GM19025 (cell line): Measurements from ENCODE around the gene NECAB2.

Experiments used
- ATAC-seq: cut with Tn5 transposase; IDR thresholded peaks from one replicate; pipeline ENCODE4 v1.9.1; 2021; ENCODE audit warnings: mild to moderate bottlenecking, low read depth, moderate library complexity; ENCODE audit not compliant: unreplicated experiment

The NECAB2 gene

DNA sequence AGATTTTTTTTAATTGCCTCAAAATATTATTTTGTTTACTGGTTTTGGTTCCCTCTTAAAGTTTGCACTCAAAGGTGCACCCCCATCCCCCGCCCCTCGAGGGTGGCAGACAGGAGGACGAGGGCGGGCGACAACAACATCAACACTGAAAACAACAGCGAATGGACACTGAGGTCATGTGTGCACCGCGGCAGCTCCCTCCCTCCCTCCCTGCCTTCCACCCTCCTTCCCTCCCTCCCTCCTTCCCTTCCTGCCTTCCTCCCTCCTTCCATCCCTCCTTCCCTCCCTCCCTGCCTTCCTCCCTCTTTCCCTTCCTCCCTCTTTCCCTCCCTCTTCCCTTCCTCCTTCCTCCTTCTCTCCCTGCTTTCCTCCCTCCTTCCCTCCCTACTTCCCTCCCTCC is 16.5 kb upstream of the NECAB2 start:
- ATAC-seq = no peak

DNA sequence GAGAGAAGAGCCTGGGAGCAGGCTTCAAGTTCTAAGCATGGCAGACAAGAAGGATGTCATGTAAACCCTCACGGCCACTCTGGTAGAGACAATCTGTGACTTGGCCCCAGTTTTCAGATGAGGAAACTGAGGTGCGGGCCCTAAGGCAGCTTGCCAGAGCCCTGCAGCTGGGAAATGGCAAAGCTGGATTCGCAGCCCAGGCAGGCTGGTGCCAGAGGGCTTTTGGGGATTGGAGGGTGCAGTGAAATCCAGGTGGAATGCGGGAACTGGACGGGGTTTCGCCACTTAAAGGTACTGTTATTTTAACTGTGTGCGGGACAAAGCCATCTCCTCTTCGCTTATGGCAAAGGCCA is 15.5 kb upstream of the NECAB2 start:
- no peak for ATAC-seq

DNA sequence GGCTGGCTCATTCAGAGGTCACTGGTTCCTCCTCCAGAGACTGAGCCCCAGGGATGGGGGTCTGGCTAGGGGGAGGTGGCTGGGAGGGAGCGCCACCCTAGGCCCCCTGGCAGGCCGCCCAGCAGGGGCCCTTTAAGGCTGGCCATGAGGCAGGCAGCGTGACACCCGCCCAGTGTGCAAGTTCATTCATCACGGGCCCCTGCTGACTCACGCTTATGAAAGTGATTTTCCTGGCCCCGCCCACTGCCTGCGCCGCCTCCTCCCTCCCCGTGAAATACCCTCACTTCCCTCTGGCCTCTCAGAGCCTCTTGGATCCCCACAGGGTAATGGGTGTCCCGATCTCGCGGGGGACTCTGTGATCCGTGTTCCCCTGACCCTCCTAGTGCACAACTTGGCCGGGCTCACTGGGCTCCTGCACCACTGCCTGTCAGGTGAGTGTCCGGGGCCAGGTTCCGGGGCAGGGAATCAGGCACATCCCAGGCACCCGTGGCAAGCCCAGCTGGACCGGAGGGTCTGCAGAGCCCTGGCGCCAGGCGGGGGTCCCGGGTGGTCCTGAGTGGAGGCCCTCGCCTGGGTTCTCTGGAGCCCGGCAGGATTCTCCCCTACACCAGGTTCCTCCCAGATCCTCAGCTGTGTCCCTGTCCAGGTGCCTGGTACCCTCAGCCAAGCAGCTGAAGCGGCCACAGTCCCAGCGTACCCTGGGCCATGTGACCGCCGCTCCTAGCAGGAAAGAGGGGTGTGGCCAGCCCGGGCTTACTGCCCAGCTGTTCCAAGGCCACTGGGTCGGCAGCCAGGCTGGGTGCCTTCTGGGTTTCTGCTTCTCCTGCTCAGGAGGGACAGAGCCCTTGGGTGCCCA is 14.9 kb upstream of the NECAB2 start, which contains the start of gene OSGIN1:
TSS of gene OSGIN1 (plus strand) at position 301 of the 856 bp plus-strand sequence. CDS start 4,432 bp downstream, outside the sequence.
- ATAC-seq = peak; percentile 61

DNA sequence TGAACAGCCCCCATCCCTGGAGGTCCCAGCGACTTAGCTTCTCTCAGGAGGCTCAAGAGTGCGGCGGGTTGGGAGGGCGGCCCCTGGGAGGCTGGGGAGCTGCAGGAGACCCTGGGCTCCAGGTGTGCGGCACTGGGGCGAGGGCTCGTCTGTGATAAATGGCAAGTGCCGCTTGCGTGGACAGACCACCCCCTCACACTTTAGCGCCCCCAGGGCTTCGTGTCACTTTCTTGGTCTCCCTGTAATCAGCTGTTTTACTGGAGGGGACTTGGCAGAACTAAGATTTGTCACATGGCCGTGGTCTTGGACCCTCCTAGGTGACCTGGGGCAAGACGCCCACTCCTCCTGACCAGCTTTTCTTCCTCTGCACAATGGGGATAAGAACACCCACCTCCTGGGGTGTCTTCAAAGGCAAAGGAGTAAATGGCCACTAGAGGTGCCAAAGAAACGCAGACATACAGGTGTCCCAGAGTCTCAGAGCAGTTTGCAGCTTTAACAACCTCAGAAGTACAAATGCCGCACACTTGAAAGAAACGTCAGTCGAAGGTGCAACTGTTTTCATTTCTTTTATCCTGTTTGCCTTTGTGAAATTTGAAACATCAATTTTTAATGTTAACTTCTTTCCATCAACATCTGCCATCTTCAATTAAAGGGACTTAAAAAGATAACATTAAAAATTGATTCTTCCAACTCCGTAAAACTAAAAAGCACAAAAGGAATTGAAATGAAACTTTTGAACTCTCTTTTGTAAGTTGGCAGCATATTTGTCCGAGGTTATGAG is 14.1 kb upstream of the NECAB2 start:
- ATAC-seq = no peak

DNA sequence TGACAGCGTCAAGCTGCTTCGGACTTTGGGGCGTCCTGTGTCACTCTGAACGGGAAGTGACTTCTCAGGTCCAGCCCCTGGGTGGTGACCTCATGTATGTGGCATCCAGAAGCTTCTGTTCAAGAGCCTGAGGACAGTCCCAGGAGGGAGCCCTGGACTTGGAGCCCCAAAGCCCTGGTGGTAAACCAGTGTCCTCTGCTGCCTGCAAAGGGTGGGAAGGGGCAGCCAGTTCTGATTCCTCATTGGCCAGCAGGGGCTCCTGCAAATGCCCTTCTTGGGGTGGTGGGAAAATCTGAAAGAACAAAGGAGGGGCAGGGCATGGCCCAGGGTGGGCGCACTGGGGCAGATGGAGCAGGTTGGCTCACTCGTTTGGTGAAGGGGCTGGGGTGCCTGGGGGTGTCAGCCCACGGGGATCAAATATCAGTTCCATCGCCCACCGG is 13.4 kb upstream of the NECAB2 start:
- ATAC-seq = no peak

DNA sequence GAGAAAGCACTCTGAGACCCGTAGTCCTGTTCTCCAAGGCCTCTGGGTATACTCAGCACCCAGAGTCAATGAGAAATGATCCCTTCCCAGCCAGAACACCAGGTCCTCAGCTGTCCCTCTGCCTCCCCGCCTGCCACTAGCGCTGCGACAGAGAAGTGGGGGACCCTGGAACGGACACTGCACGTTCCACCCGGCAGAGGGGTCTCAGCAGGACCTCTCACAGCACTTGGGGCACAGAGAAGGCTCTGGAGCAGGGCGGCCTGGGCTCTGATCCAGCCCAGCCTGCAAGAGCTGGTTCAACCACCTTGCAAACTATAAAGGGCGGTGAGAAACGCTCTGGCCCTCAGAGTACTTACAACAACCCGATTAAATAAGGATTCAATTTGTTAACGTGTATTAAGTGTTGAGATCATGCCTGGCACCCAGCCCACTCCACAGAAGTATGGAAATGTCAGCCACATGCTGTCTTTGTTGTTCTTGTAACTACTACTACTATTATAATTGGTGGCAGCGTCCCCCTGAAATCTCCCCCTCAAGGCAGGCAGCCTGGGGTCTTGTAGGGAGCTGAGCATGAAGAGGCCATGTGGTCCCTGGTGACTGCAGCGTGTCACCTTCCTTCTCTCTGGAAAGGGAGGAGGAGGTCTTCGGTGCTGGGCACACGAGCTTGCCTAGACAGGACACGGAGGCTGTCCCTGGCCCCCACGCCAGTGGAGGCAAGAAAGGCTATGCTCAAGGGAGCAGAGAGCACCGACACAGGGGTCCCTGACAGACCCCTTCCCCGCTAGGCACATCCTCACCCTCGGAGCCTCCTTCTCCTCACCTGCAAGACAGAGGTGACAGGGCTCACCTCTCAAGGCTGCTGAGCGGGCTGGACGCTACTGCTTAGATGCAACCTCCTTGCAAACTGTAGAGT is 12.6 kb upstream of the NECAB2 start:
- no peak for ATAC-seq

DNA sequence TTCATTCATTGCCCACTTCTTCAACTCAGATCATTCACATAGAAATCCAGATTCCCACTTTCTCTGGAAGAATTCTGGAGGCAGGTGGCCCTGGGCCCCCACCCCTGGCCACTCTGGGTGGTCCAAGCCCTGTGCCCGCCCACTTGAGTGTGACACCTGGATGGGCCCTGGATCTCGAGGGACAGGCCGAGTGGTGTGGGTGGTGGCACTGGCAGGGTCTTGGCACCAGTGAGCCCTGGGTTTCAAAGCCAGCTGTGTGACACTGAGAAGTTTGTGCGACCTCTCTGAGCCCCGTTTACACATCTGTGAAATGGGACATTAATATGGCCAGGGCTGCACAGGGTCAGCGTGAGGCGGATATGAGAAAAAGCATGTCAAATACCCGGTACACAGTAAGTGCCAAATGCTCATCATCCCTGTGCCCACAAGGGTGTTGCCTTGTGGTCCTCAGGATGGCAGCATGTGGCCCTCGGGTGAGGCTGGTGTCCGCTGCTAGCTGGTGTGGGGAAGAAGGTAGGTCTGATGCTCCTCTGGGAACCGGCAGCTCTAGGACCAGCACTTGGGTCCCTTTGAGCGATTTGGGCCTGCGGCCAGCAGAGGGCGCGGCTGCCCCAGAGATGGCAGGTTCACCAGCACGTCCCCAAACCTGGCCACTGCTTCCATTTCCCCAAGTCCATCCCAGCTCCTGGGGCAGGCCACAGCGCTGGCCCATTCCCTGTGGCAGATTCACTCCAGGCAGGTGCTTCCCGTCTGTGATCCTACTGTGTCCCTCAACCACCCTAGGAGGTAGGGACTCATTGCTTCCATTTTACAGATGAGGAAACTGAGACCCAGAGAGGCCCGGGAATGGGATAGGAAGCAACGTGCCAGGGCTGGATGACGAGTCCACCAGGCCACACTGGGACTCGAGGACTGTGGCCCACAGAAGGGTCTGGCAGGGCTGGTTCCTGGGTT is 11.4 kb upstream of the NECAB2 start:
- ATAC-seq = no peak

DNA sequence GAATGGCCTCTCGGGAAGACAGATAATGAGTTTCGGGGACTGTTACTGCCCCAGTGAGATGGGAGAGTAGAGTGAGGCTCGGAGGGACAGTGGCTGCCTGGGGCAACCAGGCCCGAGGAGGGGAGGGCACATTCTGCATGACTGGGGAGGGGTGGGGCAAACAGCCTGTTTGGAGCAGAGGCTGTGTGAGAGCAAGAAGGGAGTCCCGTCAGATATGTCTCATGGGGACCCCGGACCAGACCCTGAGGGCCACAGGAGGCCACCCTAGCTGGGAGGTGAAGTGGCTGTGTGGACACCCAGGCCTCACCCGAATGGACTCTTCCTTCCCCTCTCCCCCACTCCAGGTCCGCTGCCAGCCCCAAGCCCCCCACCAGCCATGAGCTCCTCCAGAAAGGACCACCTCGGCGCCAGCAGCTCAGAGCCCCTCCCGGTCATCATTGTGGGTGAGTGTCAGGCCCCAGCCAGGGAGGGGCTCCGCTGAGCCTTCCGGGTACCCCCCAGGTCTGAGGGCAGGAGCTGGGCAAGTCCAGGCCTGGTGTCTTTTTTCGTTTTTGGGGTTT is 10.7 kb upstream of the NECAB2 start:
- no peak for ATAC-seq

DNA sequence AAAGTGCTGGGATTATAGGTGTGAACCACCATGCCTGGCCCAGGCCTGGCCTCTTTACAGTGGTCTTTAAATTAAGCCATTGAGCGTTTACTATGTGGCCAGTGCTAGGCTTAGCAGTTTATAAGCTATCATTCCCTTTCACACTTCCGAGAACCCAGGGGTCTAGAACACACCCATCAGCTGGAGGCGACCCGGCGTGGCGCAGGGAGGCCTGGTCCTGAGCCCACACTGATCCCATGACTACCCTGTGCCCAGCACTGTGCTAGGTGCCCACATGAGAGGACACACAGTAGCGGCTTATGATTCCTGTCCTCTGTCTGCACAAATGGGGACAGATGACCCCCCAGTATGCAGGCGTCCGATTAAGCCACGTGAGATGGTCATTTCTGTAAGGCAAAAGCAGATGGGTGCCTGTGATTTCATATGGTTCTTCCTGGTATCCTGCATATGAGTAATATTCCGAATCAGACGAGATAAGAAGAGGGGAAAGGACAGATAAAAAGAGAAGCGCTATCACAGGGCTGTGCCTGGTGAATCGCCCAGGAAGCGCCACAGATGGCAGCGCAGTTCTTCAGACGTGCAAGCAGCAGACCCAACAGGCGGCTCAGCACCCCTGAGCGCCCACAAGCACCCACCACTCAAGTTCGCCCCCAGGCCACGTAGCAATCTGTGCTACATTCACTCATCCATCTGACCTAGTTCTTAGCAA is 9.8 kb upstream of the NECAB2 start:
- no peak for ATAC-seq

DNA sequence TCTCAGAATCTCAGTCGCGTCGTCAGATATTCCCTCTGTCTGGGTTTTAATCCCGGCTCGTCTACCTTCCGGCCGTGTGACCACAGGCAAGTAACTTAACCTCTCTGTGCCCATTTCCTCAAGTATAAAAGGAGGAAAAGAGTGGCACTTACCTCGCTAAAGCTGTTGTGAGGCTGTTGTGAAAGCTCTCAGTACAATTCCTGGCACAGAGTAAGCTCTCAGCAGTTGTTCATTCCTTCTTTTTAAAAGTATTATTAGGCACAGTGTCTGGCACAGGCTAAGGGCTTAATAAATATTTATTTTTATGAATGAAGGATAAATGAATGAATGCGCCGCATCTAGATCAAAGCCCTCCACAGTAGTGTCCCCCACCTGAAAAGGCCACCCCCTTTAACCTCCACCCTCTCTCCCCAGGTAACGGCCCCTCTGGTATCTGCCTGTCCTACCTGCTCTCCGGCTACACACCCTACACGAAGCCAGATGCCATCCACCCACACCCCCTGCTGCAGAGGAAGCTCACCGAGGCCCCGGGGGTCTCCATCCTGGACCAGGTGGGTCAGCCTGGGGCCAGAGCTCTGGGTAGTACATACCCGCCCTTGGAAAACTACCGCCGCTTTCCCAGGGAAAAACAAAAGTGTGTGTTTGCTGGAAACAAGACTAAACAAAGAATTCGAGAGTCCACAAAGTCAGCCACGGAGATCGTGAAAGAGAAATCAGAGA is 9.0 kb upstream of the NECAB2 start:
- ATAC-seq = no peak

DNA sequence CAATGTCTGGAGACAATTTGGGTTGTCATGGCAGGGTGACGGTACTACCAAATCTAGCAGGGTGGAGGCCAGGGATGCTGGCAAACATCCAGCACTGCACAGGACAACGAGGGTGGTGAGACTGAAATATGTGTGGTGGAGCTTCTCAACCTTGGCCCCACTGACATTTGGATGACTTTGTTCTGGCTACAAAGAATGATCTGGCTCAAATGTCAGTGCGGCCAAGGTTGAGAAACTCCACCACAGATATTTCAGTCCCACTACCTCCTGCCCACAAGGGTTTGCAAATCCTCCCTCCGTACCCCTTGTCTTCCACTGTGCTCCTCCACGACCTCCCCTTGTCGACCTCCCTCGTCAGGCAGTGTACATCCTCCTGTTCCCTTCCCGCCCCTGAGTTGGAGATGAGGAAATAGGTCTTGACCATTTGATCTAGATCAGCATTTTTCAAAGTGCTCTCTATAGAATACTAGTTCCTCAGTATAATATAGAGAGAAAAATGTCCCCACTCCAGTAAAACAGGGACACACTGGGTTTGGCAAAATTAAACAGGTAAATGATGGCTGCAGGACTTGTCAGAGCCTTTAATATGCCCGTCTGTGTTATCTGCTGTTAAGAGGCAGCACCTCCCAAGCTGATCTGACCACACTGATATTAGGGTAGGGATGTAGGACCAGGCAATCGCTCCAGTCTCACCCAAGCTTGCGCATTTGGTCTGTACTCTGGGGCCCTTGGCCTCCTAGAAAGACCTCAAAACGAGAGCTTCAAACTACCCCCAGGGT is 8.2 kb upstream of the NECAB2 start:
- no peak for ATAC-seq

DNA sequence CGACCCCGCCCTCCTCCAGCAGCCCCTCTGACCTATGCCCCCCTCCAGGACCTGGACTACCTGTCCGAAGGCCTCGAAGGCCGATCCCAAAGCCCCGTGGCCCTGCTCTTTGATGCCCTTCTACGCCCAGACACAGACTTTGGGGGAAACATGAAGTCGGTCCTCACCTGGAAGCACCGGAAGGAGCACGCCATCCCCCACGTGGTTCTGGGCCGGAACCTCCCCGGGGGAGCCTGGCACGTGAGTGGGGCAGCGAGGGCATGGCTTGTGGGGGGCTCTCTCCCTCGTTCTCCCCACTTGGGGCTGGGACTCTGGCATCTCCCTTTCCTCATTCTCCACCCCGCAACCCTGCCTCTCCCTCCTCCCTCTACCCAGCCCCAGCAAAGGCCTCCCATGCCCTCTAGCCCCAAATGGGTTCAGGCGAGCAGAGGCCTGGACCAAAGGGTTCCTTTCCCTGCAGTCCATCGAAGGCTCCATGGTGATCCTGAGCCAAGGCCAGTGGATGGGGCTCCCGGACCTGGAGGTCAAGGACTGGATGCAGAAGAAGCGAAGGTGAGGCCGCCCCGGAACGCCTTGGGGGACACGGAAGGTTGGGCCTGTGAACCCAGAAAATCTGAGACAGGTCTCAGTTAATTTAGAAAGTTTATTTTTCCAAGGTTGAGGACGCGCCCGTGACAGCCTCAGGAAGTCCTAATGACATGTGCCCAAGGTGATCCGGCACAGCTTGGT is 7.4 kb upstream of the NECAB2 start:
- ATAC-seq = no peak

DNA sequence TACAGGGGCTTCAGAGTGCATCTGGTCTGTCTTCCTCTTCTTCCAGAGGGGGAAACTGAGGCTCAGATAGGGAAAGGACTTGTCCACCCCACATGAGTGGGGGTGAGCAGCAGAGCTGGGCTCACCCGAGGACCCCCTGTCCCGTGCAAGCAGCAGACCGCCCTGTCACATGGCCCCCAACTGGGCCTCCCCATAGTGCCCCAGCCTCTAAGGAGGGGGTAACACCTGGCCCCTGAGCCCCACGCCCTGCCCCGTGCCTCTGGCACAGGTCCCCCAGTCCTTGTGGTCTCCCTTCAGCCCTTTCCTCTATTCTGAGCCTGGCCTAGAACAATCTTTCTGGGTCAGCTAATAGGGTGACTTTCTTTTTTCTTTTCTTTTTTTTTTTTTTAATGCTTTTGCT is 6.5 kb upstream of the NECAB2 start:
- ATAC-seq = no peak

DNA sequence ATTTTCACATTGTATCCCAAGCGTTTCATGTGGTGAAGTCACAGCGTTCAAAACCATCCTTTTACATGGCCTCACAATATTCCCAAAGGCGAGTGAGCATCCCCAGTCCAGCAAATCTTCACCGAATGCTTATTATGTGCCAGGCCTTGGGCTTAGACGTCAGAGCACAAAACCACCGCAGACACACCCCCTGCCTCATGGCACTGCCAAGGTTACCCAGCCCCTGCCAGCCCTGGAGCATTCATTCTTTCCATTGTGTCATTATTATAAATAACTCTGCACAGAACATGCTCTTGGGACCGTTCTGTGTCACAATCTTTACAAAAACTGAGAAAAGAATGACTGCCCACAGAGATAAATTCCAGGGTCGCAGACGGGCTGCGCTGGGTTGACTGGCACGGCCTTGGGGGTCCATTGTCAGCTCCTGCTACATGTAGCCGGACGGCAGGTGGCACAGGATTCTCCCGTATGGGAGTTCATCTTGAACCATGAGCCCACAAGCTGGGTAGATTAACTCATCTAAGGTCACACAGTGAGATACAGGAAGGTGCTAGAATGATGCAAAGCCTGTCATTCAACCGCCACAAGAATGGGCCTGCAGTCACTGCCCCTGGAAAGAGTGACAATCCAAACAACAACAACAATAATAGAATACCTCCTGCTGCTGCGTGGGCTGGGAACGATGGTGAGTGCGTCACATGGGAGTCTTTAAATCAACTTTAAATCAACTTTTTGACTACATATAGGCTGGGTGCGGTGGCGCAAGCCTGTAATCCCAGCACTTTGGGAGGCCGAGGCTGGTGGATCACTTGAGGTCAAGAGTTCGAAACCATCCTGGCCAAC is 4.5 kb upstream of the NECAB2 start:
- ATAC-seq = no peak

DNA sequence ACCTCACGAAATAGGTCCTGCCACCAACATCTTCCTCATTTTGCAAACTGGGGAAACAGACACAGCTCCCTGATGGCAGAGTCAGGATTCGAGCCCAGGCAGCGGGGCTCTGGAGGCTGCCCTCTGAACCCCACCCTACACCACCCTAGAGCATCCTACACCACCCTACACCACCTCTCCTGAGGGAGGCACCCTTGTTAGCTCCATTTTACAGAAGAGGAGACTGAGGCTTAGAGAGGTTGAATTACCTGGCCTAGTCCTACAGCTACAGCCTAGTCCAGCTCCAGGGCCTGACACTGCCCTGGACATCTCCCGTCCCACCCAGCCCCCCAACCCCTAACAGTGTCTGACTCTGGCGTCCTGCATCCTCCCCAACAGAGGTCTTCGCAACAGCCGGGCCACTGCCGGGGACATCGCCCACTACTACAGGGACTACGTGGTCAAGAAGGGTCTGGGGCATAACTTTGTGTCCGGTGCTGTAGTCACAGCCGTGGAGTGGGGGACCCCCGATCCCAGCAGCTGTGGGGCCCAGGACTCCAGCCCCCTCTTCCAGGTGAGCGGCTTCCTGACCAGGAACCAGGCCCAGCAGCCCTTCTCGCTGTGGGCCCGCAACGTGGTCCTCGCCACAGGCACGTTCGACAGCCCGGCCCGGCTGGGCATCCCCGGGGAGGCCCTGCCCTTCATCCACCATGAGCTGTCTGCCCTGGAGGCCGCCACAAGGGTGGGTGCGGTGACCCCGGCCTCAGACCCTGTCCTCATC is 3.2 kb upstream of the NECAB2 start:
- no peak for ATAC-seq
